Aorta (tissue), 5 donors: ENCODE data around the gene PDE1A. TPM values are rescaled to one million over a fixed set of nuclear protein-coding genes. Genes with fewer than 3 reads are reported as not detected.
"Not testable (repeated sequence)": the region's sequence is repeated elsewhere in the genome, so short reads cannot be mapped to it uniquely, and the experiment has no call there.

Experiments used
- ATAC-seq: fragments of 200-7000 bp; cut with Tn5 transposase; one replicate; pipeline ENCODE4 v1.9.1; 2022; ENCODE audit warnings: moderate library complexity; ENCODE audit not compliant: low FRiP score
- DNase-seq, 2 donors: peaks; one replicate each; pipeline ENCODE4 v3.0.0-alpha.2; 2020
- H3K27ac ChIP-seq, 2 donors: one replicate each; pipeline ENCODE4 v1.5.1; 2013; ENCODE audit warnings: low read length in 2 of 2, mild to moderate bottlenecking in 2 of 2, moderate library complexity in 2 of 2, control low read depth in 1 of 2, inconsistent platforms in 1 of 2, low read depth in 1 of 2
- H3K27me3 ChIP-seq, 2 donors: one replicate each; pipeline ENCODE4 v1.6.1; 2013; ENCODE audit warnings: control low read depth in 1 of 2, low read length in 1 of 2, mild to moderate bottlenecking in 1 of 2, moderate library complexity in 1 of 2; ENCODE audit not compliant: insufficient read depth in 2 of 2, control insufficient read depth in 1 of 2
- H3K36me3 ChIP-seq, 2 donors: one replicate each; pipeline ENCODE4 v1.6.1; 2013; ENCODE audit warnings: control low read depth in 1 of 2, low read length in 1 of 2, mild to moderate bottlenecking in 1 of 2; ENCODE audit not compliant: insufficient read depth in 2 of 2, control insufficient read depth in 1 of 2
- H3K4me1 ChIP-seq, 2 donors: one replicate each; pipeline ENCODE4 v1.6.1; 2013; ENCODE audit warnings: low read length in 2 of 2, control low read depth in 1 of 2, mild to moderate bottlenecking in 1 of 2, moderate library complexity in 1 of 2; ENCODE audit not compliant: insufficient read depth in 2 of 2, control insufficient read depth in 1 of 2
- H3K4me3 ChIP-seq, 2 donors: one replicate each; pipeline ENCODE4 v1.5.1; 2013; ENCODE audit warnings: low read length in 2 of 2, control low read depth in 1 of 2, mild to moderate bottlenecking in 1 of 2
- H3K9me3 ChIP-seq: one replicate; pipeline ENCODE4 v1.6.1; 2013; ENCODE audit warnings: mild to moderate bottlenecking, low read length; ENCODE audit not compliant: control insufficient read depth
- whole genome bisulfite sequencing, 2 donors: extraction: QIAGEN DNeasy Blood & Tissue Kit; methylation state at CpG; one replicate each; pipeline ENCODE4 v1.1.7; 2013; 5-methylcytosine and 5-hydroxymethylcytosine counted together
- intact Hi-C, 2 donors: fragments of 100-400 bp; cut with DNase I; formaldehyde crosslinking; loops; one replicate each; pipeline versions ENCODE4 v1.14.2 to v1.15.0; 2022
- polyA plus RNA-seq, 2 donors: library from polyadenylated mRNA; stranded (reverse); fragments of 200-250 nt; gene quantifications; one replicate each; pipeline ENCODE4 v1.2.3, GENCODE V29; 2013
- total RNA-seq, 2 donors: library from RNA; stranded (reverse); fragmentation: NEBNext Ultra II Directional; extraction: Animal tissue kit (Norgen Biotek cat#: 25700); gene quantifications; one replicate each; pipeline ENCODE4 v1.2.1, GENCODE V29; 2021
- donor health status: healthy with polysubstance abuse.
- donor health status: Bipolar disorder and iron deficiency.
- donor health status: DM: no; HTN: no; CAD: no.
- donor health status: DM: no; HTN: no; CAD: no.
- donor health status: DM: yes; HTN: yes; CAD: no.

The PDE1A gene
- total and polyA plus RNA-seq, 4 donors, result 17.1 to 34.1 (median 27.6) TPM

GRCh38 chr2:182404092-182404491 is 22.7 kb downstream of the PDE1A start:
- Histone ChIP-seq H3K9me3 (no peaks in the 10 kb centered on the region), H3K4me3 (no peak overlapping the region), H3K27me3 (no peaks in the 10 kb centered on the region), H3K4me1 (no peaks in the 10 kb centered on the region), H3K36me3 (no peaks in the 10 kb centered on the region), H3K27ac (no peak overlapping the region)
- no peak for DNase-seq
- intact Hi-C loops, result no loop called here
- no peak for ATAC-seq
- WGBS, 2 donors, result 49 to 53% methylated on average over 2 of the region's 2 CpGs

- intact Hi-C loops, result no loop called here
- no peak overlapping the region for H3K27ac ChIP-seq
- ATAC-seq (no peak), DNase-seq (no peak)
- H3K27me3 ChIP-seq, result no peaks in the 10 kb centered on the region
- 96 to 100% methylated on average over 1 of the region's 1 CpG for WGBS, 2 donors
- no peak overlapping the region for H3K4me3 ChIP-seq
- H3K4me1 ChIP-seq, result no peaks in the 10 kb centered on the region
- no peaks in the 10 kb centered on the region for H3K9me3 ChIP-seq
- H3K36me3 ChIP-seq, result no peaks in the 10 kb centered on the region
Measured at GRCh38 chr2:182393270-182393760, 33.5 kb downstream of the PDE1A start.

DNA sequence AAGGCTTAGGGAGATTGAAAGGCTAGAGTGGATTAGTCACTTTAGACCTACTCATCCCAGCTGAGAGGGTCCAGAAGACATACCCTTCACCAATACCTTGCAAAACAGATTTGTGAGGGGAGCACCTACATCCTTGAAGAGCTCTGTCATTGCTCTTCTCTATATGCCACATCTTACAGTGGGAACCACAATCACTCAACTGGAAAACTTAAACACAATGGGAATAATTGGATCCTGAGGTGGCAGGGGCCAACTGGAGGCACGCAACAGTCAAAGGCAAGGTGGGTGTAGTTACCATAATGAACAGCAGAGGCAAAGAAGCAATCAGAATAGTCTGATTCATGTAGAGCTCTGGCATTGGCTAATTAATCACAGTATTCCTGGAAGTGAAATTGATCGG is 35.4 kb downstream of the PDE1A start:
- H3K27ac ChIP-seq, result no peak overlapping the region
- no peak for ATAC-seq
- 50 to 81% methylated on average over 2 of the region's 2 CpGs for WGBS, 2 donors
- H3K4me1 ChIP-seq, result no peaks in the 10 kb centered on the region
- H3K36me3 ChIP-seq, result no peaks in the 10 kb centered on the region
- intact Hi-C loops, result no loop called here
- no peaks in the 10 kb centered on the region for H3K9me3 ChIP-seq
- no peak overlapping the region for H3K4me3 ChIP-seq
- H3K27me3 ChIP-seq, result no peaks in the 10 kb centered on the region
- DNase-seq, result no peak

GRCh38 chr2:182386267-182386880 is 40.5 kb downstream of the PDE1A start:
- DNase-seq, H3K4me1 ChIP-seq, intact Hi-C loops, H3K4me3 ChIP-seq, H3K27ac ChIP-seq, H3K9me3 ChIP-seq, ATAC-seq, H3K27me3 ChIP-seq, H3K36me3 ChIP-seq: not testable (repeated sequence)
- 94 to 96% methylated on average over 42 of the region's 42 CpGs for WGBS, 2 donors

- Histone ChIP-seq H3K4me3 (no peak overlapping the region), H3K27ac (no peak overlapping the region), H3K4me1 (peaks cover 0 to 2% of the 10 kb centered on the region in 2 donors), H3K27me3 (no peaks in the 10 kb centered on the region), H3K9me3 (no peaks in the 10 kb centered on the region), H3K36me3 (no peaks in the 10 kb centered on the region)
- intact Hi-C loops, result no loop called here
- DNase-seq (no peak), ATAC-seq (no peak)
Measured at GRCh38 chr2:182384860-182385259, 42.0 kb downstream of the PDE1A start.

DNA sequence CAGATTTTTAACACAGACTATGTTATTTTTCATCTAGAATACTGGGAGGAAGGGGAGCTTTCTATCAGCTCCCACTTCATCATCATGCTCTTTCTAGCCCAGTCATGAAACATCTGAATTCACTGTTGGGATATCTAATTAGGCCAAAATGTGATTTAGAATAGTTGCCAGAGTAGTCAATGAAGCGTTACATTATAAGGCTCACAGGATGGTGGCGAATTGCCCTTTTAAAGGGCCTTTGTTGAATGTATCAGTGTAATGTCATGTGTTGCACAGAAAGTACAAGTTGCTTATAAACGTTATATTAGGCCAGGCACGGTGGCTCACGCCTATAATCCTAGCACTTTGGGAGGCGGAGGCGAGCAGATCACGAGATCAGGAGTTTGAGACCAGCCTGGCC is 45.6 kb downstream of the PDE1A start:
- Histone ChIP-seq H3K27ac (no peak overlapping the region), H3K9me3 (peaks cover 3% of the 10 kb centered on the region), H3K36me3 (no peaks in the 10 kb centered on the region), H3K4me1 (peaks cover 0 to 2% of the 10 kb centered on the region in 2 donors), H3K27me3 (no peaks in the 10 kb centered on the region), H3K4me3 (no peak overlapping the region)
- intact Hi-C loops, result no loop called here
- WGBS, 2 donors, result 94 to 96% methylated on average over 8 of the region's 8 CpGs
- ATAC-seq, result no peak
- no peak for DNase-seq

- H3K9me3 ChIP-seq, result peaks cover 6% of the 10 kb centered on the region
- no peaks in the 10 kb centered on the region for H3K27me3 ChIP-seq
- DNase-seq (no peak), ATAC-seq (peak; percentile 36)
- 2 to 3% methylated on average over 1 of the region's 1 CpG for WGBS, 2 donors
- no peak overlapping the region for H3K4me3 ChIP-seq
- no peak overlapping the region for H3K27ac ChIP-seq
- H3K36me3 ChIP-seq, result no peaks in the 10 kb centered on the region
- H3K4me1 ChIP-seq, result peaks cover 0 to 2% of the 10 kb centered on the region in 2 donors
- intact Hi-C loops, result loop anchor here (5.0 to 10.0 kb wide), 2 partner anchors 38 to 66 kb away; no protein-coding TSS in a partner anchor
Measured at GRCh38 chr2:182379241-182379640, 47.6 kb downstream of the PDE1A start.

GRCh38 chr2:182378759-182379158 is 48.1 kb downstream of the PDE1A start:
- peaks cover 0 to 2% of the 10 kb centered on the region in 2 donors for H3K4me1 ChIP-seq
- intact Hi-C loops, result loop anchor here (5.0 to 10.0 kb wide), 2 partner anchors 39 to 66 kb away; no protein-coding TSS in a partner anchor
- ATAC-seq (no peak), DNase-seq (no peak)
- H3K4me3 ChIP-seq, result no peak overlapping the region
- no peak overlapping the region for H3K27ac ChIP-seq
- no peaks in the 10 kb centered on the region for H3K36me3 ChIP-seq
- no peaks in the 10 kb centered on the region for H3K27me3 ChIP-seq
- WGBS, 2 donors, result 2 to 4% methylated on average over 2 of the region's 2 CpGs
- H3K9me3 ChIP-seq, result peaks cover 6% of the 10 kb centered on the region

- H3K36me3 ChIP-seq, result no peaks in the 10 kb centered on the region
- DNase-seq, result no peak
- peaks cover 6% of the 10 kb centered on the region for H3K9me3 ChIP-seq
- 20 to 22% methylated on average over 1 of the region's 1 CpG for WGBS, 2 donors
- H3K27me3 ChIP-seq, result no peaks in the 10 kb centered on the region
- intact Hi-C loops, result loop anchor here (5.0 to 10.0 kb wide), 2 partner anchors 40 to 67 kb away; no protein-coding TSS in a partner anchor
- no peak for ATAC-seq
- H3K4me1 ChIP-seq, result peaks cover 0 to 5% of the 10 kb centered on the region in 2 donors
- H3K27ac ChIP-seq, result no peak overlapping the region
- no peak overlapping the region for H3K4me3 ChIP-seq
Measured at GRCh38 chr2:182377467-182377866, 49.4 kb downstream of the PDE1A start.
